GM19467 (cell line): ENCODE measurements around the gene ELANE.
"Not testable (repeated sequence)": the region's sequence is repeated elsewhere in the genome, so short reads cannot be mapped to it uniquely, and the experiment has no call there.

Experiments used
- ATAC-seq: cut with Tn5 transposase; IDR thresholded peaks from one replicate; pipeline ENCODE4 v1.9.1; 2021; ENCODE audit warnings: mild to moderate bottlenecking, moderate library complexity; ENCODE audit not compliant: unreplicated experiment

ELANE gene

DNA sequence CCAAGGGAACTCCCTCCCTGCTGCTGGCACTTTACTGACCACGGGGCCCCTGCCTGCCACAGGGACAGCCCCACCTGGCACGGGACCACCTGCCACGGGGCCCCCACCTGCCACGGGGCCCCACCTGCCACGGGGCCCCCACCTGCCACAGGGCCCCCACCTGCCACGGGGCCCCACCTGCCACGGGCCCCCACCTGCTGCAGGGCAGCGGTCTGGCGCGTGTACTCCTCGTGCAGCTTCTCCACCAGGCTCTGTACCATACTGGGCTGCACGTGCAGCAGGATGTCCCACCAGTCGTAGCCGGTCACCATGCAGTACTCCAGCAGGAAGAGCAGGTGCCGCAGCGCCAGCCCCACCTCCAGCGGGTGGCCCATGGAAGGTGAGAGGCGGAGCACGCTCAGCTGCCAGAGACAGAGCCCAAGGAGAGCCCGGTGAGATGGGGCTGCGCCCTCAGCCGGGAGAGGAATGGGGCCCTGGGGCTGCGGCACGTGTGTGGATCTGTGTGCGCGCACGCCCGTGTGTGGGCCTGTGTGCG, 24.7 kb downstream of the ELANE start:
- no peak for ATAC-seq

DNA sequence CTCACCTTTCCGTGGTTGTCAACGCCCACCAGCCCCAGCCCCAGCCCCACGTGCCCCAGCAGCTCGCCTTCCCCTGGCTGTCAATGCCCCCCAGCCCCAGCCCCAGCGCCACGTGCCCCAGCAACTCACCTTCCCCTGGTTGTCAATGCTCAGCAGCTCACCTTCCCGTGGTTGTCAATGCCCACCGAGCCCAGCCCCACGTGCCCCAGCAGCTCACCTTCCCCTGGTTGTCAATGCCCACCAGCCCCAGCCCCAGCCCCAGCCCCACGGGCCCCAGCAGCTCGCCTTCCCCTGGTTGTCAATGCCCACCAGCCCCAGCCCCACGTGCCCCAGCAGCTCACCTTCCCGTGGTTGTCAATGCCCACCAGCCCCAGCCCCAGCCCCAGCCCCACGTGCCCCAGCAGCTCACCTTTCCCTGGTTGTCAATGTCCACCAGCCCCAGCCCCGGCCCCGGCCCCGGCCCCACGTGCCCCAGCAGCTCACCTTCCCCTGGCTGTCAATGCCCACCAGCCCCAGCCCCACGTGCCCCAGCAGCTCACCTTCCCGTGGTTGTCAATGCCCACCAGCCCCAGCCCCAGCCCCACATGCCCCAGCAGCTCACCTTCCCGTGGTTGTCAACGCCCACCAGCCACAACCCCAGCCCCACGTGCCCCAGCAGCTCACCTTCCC, 26.0 kb downstream of the ELANE start:
- not testable (repeated sequence) for ATAC-seq

DNA sequence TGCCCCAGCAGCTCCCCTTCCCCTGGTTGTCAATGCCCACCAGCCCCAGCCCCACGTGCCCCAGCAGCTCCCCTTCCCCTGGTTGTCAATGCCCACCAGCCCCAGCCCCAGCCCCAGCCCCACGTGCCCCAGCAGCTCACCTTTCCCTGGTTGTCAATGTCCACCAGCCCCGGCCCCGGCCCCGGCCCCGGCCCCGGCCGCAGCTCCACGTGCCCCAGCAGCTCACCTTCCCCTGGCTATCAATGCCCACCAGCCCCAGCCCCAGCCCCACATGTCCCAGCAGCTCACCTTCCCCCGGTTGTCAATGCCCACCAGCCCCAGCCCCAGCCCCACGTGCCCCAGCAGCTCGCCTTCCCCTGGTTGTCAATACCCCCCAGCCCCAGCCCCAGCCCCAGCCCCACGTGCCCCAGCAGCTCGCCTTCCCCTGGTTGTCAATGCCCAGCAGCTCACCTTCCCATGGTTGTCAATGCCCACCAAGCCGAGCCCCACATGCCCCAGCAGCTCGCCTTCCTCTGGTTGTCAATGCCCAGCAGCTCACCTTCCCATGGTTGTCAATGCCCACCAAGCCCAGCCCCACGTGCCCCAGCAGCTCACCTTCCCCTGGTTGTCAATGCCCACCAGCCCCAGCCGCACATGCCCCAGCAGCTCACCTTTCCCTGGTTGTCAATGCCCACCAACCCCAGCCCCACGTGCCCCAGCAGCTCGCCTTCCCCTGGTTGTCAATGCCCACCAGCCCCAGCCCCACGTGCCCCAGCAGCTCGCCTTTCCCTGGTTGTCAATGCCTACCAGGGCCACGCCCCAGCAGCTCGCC, 26.9 kb downstream of the ELANE start:
- not testable (repeated sequence) for ATAC-seq

DNA sequence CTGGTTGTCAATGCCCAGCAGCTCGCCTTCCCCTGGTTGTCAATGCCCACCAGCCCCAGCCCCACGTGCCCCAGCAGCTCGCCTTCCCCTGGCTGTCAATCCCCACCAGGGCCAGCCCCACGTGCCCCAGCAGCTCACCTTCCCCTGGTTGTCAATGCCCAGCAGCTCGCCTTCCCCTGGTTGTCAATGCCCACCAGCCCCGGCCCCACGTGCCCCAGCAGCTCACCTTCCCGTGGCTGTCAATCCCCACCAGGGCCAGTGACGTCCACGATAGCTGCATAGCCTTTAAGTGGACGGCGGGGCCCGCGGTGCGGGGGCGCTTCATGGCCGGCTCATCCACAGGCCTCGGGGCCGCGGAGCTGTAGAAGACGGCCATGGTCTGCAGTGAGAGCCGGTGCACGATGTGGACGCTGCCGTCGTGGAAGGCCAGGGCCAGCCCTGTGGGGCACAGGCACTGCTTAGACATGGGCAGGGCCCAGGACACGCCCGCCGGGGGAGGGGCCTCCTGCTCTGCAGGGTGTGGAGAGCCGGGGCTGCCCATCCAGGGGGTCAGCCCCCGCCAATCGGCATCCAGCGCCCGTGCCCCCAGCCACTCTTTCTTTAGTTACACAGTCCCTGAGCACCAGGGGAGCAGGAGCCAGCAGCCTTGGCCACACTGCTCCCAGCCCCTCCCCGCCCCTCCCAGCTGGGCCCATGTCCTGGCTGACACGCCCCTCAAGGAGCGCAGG, 27.8 kb downstream of the ELANE start:
- no peak for ATAC-seq

DNA sequence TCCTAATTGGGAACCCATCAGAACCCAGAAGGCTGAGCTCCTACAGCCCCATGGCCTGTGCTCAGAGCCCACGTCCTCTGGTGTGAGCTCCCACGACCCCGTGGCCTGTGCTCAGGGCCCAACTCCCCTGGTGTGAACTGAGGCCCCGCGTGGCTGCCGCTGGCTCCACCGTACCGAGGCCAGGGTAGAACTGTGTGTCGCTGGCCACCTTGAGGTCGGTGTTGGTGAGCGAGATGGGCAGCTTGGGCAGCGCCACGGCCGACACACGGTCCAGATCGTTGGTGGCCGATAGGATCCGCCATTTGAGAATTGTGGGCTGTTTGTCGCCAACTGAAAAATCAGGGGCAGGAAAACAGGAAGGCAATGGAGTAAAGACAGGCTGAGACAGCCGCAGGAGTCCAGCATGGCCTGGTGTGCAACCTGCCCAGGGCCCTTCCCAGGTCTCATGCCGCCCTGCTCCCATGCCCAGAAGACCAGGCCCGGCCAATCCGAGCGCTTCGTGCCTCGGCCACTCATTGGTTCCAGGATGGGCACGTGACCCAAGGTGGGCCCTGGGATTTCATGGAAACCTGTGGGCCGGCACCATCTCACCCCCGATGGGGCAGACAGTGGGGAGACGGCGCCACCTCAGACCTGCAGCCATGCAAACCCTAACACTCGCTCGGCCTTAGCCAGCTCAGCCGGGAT, 29.4 kb downstream of the ELANE start:
- no peak for ATAC-seq

DNA sequence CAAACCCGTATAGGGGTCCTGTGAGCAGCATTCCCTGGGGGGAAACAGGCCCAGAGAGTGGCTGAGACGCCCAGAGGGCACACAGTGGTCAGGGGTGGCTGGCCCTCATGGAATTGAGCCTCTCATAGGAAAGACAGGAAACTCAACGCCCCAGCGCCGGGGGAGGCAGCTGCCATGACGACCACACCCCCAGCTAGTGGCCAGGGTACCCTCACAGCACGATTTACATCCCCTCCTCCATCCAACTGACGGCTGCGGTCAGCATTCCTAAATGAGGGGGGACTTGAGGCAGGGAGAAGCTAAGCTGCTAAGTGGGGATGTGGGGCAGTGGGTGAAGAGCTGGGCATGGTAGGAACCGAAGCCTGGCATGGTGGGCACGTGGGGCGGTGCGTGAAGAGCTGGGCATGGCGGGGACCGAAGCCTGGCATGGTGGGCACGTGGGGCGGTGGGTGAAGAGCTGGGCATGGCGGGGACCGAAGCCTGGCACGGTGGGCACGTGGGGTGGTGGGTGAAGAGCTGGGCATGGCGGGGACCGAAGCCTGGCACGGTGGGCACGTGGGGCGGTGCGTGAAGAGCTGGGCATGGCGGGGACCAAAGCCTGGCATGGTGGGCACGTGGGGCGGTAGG, 30.9 kb downstream of the ELANE start:
- no peak for ATAC-seq

DNA sequence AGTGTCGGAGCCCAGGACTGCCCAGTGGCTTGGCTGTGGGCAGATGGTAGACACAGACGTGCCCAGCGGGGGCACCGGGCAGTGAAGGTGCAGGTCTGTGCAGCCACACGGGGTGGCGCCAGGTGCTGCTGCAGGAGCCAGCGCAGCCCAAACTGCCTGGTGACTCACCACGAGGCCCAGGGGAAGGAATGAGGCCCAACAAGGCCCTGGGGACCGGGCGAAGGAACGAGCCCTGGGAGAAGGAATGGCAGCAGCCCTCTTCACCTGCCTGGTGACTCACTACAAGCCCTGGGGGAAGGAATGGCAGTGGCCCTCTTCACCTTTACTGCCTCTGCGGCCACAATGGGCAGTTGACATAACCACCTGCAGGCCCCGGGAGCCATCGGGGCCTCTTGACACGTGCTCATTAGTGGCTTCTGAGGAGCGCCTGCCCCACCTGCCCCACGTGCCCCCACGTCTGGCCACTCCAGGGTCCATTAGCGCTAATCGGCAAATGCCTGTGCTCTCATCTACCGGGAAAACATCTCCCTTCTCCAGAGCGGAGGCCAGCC, 31.6 kb downstream of the ELANE start:
- no peak for ATAC-seq

DNA sequence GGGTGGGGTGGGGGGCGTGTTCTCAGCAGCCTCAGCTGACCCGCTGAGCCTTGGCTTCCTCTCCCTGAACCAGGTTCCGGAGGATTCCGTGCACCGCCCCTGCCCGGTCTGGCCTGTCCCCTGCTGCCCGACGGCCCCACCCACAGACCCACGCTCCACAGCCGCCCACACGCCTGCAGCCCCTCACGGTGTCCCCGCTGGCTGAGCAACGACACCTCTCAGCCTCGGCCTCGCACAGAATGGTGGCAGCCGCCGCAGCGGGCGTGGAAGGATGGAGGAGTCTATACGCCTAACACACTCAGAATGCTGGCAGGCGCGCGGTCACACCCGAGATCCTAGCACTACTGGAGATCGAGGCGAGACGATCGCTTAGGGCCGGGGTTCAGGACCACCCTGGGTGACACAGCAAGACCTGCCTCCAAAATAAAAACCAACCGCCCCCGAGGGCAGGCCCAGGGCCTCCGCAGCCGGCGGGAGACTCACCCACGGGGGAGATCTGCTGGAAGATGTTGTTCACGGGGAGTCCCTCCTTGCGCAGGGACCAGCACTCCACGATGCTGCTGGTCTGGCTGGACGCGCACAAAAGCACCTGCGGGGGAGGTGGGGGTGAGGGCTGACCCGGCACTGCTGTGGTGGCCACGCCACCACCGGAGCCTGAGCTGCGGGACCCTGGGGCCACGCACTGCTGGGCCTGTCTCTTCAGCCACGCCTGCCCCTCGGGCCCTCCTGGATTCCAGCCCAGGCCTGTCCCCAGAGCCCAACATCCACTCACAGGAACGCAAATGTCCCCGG, 32.5 kb downstream of the ELANE start:
- ATAC-seq, result no peak

DNA sequence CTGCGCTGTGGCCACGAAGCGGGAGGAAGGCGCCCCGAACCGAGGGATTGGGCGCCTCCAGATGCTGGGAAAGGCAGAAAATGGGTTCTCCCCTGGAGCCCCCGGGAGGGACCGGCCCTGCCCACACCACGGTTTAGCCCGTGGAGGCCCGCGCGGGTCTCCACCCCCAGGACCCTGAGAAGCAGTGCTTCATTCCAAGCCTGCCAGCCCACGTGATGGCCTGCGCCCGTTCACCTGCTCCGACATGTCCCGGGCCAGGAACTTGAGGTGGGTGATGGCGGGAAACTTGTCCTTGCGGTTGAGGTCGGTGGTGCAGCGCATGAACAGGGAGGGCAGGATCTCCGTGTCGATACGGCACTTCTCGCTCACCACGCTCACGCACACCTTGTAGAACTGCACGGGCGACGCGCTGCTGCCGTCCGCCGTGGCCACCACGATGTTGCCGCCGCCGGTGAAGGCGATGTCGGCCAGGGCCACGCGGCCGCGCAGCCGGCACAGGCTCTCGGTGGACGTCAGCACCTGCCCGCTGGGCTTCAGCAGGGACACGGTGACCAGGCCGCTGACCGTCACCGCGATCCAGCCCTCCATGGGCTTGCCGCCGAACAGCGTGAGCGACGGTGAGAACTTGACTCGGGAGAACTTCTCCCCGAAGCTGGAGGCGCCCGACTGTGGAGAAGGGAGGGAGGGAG, 33.6 kb downstream of the ELANE start:
- no peak for ATAC-seq

DNA sequence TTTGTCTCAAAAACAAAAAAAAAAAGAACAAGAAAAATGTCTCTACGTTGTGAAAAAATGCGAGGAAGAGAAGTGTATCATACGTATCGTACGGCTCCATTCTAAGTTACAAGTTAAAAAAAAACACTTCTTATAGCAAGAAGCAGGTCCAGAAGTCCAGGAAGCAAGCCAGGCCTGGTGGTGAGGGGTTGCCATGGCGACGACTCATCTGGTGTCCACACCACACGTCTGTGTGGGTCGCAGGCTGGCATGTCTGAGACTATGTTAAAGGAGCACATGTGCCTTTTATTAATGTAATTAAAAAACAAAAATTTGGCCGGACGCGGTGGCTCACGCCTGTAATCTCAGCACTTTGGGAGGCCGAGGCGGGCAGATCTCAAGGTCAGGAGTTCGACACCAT, 35.0 kb downstream of the ELANE start:
- ATAC-seq, result no peak

DNA sequence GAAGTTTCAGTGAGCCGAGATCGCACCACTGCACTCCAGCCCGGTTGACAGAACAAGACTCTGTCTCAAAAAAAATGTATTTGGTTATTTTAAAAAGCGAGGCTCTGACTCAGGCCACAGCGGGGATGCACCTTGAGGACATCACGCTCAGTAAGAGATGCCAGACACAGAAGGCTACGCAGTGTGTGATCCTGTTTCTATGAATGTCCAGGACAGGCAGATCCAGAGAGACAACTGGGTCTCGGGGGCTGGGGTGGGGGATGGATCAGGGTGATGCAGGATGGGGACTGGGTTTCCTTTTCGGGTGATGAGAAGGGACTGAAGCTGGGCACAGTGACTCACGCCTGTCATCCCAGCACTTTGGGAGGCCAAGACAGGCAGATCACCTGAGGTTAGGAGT, 35.5 kb downstream of the ELANE start:
- no peak for ATAC-seq

DNA sequence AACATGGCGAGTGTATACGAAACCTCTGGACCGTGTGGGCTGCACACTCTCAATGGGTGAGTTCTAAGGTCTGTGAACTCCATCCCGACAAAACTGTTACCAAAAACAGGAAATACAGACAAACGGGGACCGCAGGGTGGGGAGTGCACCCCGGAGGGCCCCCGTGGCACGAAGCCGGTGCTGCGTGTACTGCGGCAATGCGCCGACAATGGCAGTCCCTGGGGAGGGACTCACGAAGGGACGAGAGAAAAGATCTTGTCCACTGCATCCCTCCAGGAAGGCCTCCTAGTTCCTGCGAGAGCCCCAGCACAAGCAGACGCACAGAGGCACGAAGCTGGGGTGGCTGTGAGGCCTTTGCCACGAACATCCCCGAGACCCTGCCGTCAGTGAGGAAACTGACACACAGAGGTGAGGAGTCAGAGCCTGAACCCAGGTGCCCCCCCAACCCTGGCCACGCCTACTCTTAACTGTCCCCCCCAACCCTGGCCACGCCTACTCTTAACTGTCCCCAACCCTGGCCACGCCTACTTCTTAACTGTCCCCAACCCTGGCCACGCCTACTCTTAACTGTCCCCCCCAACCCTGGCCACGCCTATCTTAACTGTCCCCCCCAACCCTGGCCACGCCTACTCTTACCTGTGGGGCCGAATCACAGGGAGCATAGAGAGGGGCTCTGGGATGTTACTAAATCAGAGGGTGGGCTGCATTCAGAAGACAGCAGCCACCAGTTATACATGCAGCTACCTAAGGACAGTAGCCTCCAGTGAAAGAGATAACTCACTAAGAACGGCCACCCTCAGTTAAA, 36.7 kb downstream of the ELANE start:
- ATAC-seq, result no peak

DNA sequence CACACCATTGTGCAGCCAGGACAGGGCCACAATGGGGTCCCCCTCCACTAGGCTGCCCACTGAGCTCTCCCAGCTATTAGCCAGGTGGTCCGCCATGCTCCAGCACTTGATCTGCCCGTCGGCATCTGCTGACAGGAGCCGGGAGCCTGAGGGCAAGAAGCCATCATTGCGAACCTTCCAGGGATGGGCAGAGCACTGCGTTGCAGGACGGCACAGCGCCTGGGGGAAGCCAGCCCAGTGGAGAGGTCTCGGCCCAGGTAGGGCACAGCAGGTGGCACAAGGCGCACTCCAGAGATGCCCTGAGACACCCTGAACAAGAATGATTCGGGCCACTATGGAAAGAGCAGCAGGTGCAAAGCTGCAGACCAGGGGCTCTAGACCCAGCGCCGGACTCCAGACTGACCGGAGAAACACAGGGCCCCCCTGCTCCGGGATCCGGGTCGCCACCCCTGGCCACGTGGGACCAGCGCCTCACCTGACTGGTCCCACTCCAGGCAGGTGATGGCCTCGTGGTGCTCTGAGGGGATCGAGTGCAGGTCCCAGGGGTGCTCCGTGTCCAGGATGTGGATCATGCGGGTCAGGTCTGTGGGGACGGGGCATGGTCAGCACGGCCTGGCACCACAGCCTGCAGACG, 37.7 kb downstream of the ELANE start:
- ATAC-seq, result no peak

DNA sequence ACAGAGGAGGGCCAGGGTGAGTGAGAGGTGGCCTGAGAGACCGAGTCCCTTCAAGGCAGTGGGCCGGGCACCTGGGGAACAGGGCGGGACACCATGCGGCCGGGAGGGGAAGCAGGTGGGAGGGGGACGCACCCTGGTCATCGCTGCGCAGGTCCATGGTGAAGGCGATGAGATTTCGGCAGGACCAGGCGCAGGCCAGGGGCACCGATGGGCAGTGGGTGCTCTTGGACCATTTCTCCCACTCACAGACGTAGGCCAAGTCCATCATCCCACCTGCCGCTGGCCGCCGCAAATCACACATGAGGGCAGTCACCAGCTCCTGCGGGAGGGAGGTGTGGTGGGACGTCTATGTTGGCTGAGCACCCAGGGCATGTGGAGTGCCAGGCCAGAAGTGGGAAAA, 38.7 kb downstream of the ELANE start:
- ATAC-seq, result no peak

DNA sequence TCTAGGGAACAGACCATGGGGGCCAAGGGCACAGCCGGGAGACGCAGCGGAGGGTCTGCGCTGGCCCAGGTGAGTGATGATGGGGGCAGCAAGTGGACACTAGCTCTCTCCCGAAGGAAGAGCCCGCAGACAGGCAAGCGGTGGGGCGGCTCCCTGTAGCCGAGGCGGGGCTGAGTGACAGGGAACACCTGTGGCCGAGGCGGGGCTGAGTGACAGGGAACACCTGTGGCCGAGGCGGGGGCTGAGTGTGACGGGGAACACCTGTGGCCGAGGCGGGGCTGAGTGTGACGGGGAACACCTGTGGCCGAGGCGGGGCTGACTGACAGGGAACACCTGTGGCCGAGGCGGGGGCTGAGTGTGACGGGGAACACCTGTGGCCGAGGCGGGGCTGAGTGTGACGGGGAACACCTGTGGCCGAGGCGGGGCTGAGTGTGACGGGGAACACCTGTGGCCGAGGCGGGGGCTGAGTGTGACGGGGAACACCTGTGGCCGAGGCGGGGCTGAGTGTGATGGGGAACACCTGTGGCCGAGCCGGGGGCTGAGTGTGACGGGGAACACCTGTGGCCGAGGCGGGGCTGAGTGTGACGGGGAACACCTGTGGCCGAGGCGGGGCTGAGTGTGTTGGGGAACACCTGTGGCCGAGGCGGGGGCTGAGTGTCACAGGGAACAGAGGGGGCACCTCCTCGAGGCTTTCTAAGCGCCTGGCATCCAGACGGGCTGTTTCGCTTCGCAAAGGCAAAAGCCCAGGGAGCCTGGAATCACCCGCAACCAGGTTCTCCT, 39.5 kb downstream of the ELANE start:
- not testable (repeated sequence) for ATAC-seq

DNA sequence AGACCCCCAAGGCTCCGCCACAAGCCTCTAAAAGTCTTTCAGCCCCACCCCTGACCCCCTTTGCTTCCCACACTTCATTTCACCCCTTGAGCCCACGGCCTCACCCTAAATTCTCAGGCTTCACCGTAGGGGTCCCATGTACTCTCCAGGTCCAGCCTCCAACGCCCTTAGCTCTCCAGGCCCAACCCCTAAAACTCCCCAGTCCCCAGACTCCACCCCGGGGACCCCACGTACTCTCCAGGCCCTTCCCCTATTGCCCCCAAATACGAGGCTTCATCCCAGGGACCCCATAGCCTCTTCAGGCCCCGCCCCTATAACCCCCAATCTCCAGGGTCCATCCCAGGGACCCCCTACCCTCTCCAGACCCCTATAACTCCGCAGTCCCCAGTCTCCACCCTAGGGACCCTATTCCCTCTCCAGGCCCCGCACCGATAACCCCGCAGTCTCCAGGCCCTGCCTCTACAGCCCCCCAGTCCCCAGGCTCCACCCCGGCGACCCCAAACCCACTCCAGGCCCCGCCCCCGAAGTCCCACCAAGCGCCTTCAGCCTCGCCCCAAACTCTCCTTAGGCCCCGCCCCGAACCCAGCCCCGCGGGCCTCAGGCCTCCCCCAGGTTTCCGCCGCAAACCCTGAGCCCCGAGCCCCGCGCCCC, 40.3 kb downstream of the ELANE start:
- ATAC-seq, result no peak
